Adrenal gland (tissue), 5 donors: ENCODE measurements around the gene SREK1IP1.

Experiments used
- POLR2A ChIP-seq, 2 donors: fragments of 450-650 bp; IDR thresholded peaks; one replicate each; pipeline ENCODE4 v1.6.1; 2017; ENCODE audit warnings: antibody characterized with exemption in 2 of 2, mild to moderate bottlenecking in 2 of 2, moderate library complexity in 1 of 2
- TF ChIP-seq, protein P1 (sequence below), 6 experiments: fragments of 450-650 bp in 4 of 6; fragments of 200-600 bp in 2 of 6; sonication (generic) in 1 of 6; IDR thresholded peaks; 1 replicate in 5 of 6; 2 replicates in 1 of 6; pipeline versions ENCODE4 v1.5.1 to v1.8.0; 2016 to 2021; ENCODE audit warnings: antibody characterized with exemption in 6 of 6, mild to moderate bottlenecking in 2 of 6, moderate library complexity in 1 of 6
- donor health status: DM: no; HTN: no; CAD: no.

DNA sequence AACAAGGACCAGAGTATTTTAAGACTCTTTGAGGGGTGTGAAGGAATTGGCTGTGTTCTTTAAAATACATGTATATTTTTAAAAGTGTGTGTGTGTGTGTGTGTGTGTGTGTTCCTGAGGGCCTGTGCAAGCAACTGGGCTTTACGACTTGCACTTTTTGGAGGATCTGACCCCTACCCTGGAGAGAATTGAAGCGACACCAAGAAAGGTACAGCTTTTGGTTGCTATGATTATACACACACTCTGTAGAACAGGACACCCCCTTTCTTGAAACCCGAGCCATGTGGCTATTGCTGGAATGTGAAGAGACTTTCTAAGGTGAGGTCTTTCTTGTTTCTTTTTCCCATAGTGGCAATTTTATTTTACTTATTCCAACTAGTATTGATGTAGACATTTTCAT, 77.2 kb downstream of the SREK1IP1 start:
- TF ChIP-seq, protein P1, sequence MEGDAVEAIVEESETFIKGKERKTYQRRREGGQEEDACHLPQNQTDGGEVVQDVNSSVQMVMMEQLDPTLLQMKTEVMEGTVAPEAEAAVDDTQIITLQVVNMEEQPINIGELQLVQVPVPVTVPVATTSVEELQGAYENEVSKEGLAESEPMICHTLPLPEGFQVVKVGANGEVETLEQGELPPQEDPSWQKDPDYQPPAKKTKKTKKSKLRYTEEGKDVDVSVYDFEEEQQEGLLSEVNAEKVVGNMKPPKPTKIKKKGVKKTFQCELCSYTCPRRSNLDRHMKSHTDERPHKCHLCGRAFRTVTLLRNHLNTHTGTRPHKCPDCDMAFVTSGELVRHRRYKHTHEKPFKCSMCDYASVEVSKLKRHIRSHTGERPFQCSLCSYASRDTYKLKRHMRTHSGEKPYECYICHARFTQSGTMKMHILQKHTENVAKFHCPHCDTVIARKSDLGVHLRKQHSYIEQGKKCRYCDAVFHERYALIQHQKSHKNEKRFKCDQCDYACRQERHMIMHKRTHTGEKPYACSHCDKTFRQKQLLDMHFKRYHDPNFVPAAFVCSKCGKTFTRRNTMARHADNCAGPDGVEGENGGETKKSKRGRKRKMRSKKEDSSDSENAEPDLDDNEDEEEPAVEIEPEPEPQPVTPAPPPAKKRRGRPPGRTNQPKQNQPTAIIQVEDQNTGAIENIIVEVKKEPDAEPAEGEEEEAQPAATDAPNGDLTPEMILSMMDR (IDR thresholded peaks at IDR 0.05): no peak
- no peak for TF ChIP-seq POLR2A (IDR thresholded peaks at IDR 0.05)
